Measurements from ENCODE around the gene RSPO1. TPM values are rescaled to one million over a fixed set of nuclear protein-coding genes. Genes with fewer than 3 reads are reported as not detected.
A peak's percentile ranks its signal among the peaks of the same experiment; 100 is the strongest.

Gene RSPO1
- total and polyA plus RNA-seq, 2 of the 13 experiments (the other 11 are each of a cell fraction or from before 2014, with no cell fraction given): not detected

DNA sequence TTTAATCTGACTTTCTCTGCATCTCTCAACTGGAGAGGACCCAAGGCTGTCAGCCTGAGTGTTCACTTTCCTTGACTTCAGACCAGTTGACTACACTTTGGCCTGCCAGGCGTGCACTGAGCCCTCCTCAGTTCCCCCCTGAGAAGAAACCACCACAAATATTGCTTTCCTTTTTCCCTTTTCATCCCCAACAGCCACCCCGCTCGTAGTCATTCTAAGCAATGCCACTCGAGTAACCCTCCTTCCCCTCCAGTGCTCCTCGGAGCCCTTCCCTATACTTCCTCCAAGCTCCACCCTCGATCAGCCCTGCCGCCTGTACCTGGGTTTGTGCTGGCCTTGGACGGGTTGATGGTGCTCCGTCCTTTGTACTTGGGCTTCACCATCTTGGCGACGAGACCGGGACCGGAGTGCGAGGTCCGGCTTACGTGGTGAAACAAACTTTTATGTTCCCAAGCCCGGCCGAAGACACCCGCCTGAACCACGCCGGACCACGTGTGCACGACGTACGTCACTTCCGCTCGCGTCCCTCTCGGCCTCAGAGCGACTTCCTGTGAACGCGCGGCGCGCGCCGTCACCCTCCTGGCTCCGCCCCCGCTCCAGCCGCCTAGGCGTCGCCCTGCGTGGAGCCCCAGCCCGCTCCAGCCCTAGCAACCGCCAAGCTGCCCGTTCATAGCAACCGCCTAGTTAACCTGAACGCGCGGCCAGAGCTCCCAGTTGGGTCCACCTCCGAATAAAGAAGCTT lies 39.1 kb downstream of the RSPO1 start, which contains the start of gene GNL2 (continued):
- TF ChIP-seq, protein P1, sequence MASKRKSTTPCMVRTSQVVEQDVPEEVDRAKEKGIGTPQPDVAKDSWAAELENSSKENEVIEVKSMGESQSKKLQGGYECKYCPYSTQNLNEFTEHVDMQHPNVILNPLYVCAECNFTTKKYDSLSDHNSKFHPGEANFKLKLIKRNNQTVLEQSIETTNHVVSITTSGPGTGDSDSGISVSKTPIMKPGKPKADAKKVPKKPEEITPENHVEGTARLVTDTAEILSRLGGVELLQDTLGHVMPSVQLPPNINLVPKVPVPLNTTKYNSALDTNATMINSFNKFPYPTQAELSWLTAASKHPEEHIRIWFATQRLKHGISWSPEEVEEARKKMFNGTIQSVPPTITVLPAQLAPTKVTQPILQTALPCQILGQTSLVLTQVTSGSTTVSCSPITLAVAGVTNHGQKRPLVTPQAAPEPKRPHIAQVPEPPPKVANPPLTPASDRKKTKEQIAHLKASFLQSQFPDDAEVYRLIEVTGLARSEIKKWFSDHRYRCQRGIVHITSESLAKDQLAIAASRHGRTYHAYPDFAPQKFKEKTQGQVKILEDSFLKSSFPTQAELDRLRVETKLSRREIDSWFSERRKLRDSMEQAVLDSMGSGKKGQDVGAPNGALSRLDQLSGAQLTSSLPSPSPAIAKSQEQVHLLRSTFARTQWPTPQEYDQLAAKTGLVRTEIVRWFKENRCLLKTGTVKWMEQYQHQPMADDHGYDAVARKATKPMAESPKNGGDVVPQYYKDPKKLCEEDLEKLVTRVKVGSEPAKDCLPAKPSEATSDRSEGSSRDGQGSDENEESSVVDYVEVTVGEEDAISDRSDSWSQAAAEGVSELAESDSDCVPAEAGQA (IDR thresholded peaks at IDR 0.05; ENCODE audit: low read depth): peak; percentile 61; the same call in 1 of the 2 replicates
- TF ChIP-seq, protein P1 (CRISPR knock-in tag; IDR thresholded peaks at IDR 0.05; ENCODE audit: borderline replicate concordance): no peak
- TF ChIP-seq ATM (IDR thresholded peaks at IDR 0.05; ENCODE audit: borderline replicate concordance) (no peak), SMAD1 (CRISPR knock-in tag; IDR thresholded peaks at IDR 0.05; ENCODE audit: borderline replicate concordance, low read depth) (peak; percentile 90; the same call in 1 of the 2 replicates), IRF1 (CRISPR knock-in tag; IDR thresholded peaks at IDR 0.05; ENCODE audit: low read depth) (no peak), TOPORS (CRISPR knock-in tag; IDR thresholded peaks at IDR 0.05) (0 out of 2 replicates have a peak, but pooled peaks have one; percentile 24), EZH2 (conservative IDR thresholded peaks at IDR 0.05; ENCODE audit: low read depth, low read length) (no peak), TAF1 (CRISPR knock-in tag; IDR thresholded peaks at IDR 0.05) (peak; percentile 82), KLF15 (CRISPR knock-in tag; IDR thresholded peaks at IDR 0.05; ENCODE audit: borderline replicate concordance) (no peak; the same call in 1 of the 2 replicates), TFDP1 (CRISPR knock-in tag; IDR thresholded peaks at IDR 0.05; ENCODE audit: borderline replicate concordance) (peak; percentile 81; the same call in 1 of the 2 replicates), DPF2 (CRISPR knock-in tag; IDR thresholded peaks at IDR 0.05; ENCODE audit: borderline replicate concordance, low read depth) (no peak), ZNF430 (CRISPR knock-in tag; IDR thresholded peaks at IDR 0.05) (no peak), JUNB (CRISPR knock-in tag; IDR thresholded peaks at IDR 0.05; ENCODE audit: borderline replicate concordance) (no peak), NFATC3 (CRISPR knock-in tag; IDR thresholded peaks at IDR 0.05) (0 out of 2 replicates have a peak, but pooled peaks have one; percentile 18), ZSCAN20 (CRISPR knock-in tag; IDR thresholded peaks at IDR 0.05; ENCODE audit: borderline replicate concordance) (no peak), ZNF589 (CRISPR knock-in tag; conservative IDR thresholded peaks at IDR 0.05) (no peak), DDIT3 (CRISPR knock-in tag; IDR thresholded peaks at IDR 0.05) (no peak), MYNN (CRISPR knock-in tag; IDR thresholded peaks at IDR 0.05; ENCODE audit: low read depth) (no peak), GABPB1 (CRISPR knock-in tag; IDR thresholded peaks at IDR 0.05) (peak; percentile 99), STAG1 (CRISPR knock-in tag; IDR thresholded peaks at IDR 0.05) (no peak), ZBTB38 (CRISPR knock-in tag; IDR thresholded peaks at IDR 0.05) (0 out of 2 replicates have a peak, but pooled peaks have one; percentile 42), SALL1 (CRISPR knock-in tag; IDR thresholded peaks at IDR 0.05) (peak; percentile 88)
